MM.1S (cell line): ENCODE measurements around the gene GABRG3.

Source experiments
- EZH2 ChIP-seq: fragments of 300-600 bp; sonication (generic); optimal IDR thresholded peaks from 2 replicates; pipeline ENCODE3; 2017; ENCODE audit warnings: low read depth, mild to moderate bottlenecking, antibody characterized with exemption, low read length, mixed read lengths
- EZH2phosphoT487 ChIP-seq: fragments of 300-600 bp; sonication (generic); IDR thresholded peaks from 2 replicates; pipeline ENCODE4 v1.6.1; 2018; ENCODE audit warnings: antibody characterized with exemption, low read length
- TF ChIP-seq, protein P1 (sequence below): fragments of 300-600 bp; sonication (generic); IDR thresholded peaks from 2 replicates; pipeline ENCODE4 v1.5.1; 2016; ENCODE audit warnings: antibody characterized with exemption, low read length, mixed read lengths

DNA sequence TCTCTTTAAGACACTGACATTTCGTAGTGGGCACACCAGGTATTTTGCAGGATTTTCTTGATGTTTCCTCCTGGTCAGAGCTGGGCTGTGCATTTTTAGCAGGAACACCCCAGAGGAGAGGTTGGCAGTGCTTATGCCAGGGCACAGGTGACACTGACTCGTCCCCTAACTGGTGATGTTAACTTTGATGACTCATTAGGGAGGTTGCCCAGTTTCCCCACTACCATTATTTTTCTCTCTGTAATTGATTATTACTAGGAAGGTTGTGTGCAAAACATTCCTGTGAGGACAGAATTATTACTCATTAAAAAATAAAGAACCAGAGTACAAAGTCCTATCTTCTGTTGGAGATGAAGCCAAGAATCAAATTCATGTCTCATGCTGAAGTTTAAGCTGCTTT, 394.5 kb downstream of the GABRG3 start:
- TF ChIP-seq, protein P1, sequence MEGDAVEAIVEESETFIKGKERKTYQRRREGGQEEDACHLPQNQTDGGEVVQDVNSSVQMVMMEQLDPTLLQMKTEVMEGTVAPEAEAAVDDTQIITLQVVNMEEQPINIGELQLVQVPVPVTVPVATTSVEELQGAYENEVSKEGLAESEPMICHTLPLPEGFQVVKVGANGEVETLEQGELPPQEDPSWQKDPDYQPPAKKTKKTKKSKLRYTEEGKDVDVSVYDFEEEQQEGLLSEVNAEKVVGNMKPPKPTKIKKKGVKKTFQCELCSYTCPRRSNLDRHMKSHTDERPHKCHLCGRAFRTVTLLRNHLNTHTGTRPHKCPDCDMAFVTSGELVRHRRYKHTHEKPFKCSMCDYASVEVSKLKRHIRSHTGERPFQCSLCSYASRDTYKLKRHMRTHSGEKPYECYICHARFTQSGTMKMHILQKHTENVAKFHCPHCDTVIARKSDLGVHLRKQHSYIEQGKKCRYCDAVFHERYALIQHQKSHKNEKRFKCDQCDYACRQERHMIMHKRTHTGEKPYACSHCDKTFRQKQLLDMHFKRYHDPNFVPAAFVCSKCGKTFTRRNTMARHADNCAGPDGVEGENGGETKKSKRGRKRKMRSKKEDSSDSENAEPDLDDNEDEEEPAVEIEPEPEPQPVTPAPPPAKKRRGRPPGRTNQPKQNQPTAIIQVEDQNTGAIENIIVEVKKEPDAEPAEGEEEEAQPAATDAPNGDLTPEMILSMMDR: no peak
- TF ChIP-seq EZH2 (no peak), EZH2phosphoT487 (no peak)
